ENCODE measurements around the gene SEMA3E.
A peak's percentile ranks its signal among the peaks of the same experiment; 100 is the strongest.

Gene SEMA3E

DNA sequence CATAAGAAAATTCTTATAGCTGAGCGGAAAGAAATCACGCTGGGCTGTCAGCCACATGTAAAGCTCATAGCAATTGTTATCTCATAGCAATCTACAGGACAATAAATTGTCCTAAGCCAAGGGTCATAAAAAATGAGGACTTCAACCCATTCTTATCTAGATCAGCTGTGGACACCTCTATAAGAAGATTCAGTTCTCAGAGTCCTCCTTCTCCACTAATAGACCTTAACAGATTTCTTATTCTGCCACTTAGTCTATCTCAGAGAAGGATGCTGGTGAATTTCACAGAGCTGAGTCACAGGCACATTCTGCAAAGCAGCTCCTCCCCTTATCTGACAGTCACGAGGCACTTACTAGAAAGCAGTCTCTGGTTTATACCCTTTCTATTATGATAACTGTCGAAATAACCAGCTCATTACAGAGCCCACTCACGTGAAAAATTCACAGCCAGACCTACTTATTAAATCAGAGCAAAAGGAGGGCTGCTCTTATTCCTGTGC lies 300.9 kb downstream of the SEMA3E start:
- DNase-seq (ENCODE audit: low spot score), result peak; percentile 80

DNA sequence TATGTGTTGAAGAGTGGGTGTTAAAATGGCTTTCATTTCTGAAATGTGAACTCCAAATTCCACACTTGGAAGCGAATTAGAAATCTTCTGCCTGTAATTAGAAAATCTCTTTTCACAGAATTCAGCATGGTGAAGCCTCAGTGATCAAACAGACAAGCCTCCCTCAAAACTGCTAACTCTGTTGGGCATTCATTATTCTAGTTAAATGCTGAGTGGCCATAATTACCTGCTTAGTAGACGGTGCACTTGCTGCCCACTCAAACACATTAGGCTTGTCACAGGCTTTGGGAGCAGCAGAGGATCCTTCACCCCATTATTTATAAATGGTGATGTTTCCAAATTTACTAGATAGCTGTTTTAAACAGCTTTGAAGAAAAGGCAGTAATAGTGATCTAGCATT lies 309.0 kb downstream of the SEMA3E start:
- DNase-seq (ENCODE audit: low spot score), result no peak

DNA sequence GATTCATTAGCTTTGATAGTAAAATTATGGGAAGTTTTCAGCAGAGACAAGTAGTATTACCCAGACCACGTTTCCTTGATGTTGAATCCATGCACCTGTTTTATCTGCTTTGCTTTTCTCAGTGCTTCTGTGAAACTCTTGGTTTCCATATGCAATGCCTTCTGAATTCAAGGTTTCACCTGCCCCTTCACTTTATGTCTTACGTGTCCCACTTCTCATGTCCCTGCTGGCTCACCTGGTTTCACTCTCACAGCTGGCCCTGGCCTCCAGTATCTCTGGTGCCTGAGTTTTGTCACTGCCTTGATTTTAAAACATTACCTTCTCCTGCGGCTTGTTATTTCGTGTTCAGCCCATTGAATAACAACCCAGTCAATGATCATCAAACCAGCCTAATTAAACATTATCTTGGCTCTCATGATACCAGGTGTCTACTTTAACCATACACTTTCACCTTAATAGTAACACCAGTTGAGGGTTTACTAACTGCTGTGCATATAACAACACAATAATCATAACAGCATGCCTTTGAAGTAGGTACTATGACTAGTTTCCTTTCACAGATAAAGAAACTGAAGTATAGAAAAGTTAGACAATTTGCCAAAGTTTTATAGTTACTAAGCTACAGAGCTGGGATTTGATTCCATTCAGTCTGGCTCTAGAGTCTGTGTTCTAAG lies 310.5 kb downstream of the SEMA3E start:
- no peak for DNase-seq (ENCODE audit: low spot score)

DNA sequence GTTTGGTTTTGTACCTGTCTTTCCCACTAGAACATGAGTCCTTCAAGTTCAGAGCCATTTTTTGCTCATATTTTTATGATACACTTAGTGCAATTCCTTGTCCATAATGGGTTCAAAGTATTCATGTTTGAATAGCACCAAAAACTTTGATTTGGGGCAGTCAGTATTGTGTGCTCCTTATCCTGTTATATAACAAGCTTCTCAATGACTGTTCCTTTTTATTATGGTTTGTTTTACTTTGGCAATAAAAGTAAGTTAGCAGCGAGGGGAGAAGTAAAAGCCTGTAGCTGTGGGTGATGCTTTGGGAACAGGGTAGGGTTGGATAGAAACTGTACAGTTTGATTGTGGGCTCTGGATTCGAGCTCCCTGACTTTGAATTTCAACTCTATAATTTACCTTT lies 311.9 kb downstream of the SEMA3E start:
- no peak for DNase-seq (ENCODE audit: low spot score)

DNA sequence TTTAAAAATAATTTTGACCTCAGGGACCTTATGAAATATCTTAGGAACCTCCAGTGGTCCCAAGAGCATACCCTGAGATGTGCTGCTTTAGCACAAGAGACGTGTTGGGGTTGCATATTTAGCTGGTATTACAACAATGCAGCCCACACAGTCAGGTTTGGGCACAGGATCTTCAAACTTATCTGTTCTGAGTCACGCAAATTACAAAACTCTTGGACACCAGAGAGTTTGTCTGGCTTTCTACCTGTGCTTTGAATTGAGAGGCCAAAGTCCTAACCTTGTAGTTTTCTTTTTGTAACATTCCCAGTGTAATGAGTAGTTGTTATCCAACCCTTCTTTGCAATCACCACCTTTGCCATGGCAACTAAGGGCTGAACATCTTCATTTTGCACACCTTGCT lies 322.7 kb downstream of the SEMA3E start:
- no peak for DNase-seq (ENCODE audit: low spot score)

DNA sequence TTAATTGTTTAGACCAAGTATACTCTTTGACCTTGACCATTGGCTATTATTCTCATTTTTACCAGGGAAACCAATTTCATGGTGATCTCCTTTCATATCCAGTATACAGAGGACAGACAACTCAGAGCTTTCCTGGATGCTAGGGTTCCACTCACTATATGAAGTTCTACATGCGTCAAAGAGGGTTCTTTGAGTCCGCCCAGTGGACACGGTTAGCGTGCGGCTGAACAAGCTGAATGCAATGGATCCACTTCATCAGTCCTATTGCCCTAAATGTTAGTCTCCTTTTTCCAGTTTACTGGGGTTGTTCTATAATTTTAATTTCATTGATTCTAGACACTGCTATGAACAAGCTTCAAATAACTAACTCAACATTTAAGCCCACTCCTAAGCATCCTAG lies 323.9 kb downstream of the SEMA3E start:
- no peak for DNase-seq (ENCODE audit: low spot score)

DNA sequence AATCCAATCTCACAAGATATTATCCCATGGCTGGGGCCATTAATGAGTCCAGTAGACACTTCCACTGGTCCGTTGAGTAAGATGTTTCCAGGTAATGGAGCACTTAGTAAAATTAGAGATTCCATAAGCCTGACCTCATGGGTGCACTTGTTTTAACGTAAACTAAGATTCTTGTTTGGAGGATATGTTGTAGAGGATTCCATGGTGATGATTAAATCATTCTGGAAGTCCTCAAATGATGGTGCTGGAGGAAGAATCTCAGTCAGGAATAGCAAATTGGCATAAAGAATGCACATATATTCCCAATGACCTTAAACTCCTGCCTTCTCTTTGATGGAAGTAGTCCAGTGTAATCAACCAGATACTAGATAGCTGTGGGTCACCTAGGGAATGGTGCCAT lies 324.3 kb downstream of the SEMA3E start:
- DNase-seq (ENCODE audit: low spot score), result no peak

DNA sequence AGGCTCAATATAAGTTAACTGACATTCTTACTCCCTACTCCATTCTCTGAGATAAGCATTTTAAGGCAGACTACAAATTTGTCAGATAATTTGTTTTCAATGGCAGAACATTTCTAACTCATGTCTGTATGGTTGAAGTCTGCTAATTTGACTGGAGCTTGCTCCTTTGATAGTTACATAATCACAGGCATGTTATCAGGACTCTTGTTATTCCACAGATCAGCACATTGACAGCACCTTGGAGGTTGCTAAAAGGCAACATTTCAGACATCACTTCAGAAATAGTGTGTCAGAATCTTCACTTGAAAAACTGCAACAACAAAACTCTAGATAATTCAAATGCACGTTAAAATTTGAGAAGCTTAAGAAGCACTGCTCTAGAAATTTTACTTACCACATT lies 327.9 kb downstream of the SEMA3E start:
- DNase-seq (ENCODE audit: low spot score), result no peak

DNA sequence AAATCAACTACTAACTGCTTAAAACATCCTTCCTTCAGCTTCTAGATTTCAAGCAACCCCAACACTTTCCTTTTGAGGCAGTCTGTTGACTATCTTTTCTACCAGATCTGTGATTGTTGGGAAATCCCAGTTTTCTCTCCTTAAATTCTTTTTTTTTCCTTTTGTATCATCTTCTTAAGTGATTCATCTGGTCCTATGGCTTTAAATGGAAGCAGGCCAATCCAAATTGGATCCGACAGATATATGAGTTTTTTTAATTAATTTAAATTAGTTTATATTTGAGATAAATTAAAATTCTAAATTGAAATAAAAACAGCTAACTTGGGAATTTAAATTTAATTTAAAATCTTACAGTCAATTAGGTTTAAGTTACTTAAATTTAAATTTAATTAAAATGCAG lies 335.0 kb downstream of the SEMA3E start:
- no peak for DNase-seq (ENCODE audit: low spot score)

Data from COLO829 (cell line).